NCI-H345 treated with DMSO at 0.1 percent for 48 hours (cell line): ENCODE measurements around the gene CPNE8.

Source experiments
- DNase-seq: peaks from one replicate; lab custom pipeline; 2025; ENCODE audit not compliant: unreplicated experiment; lab: John Stamatoyannopoulos, UW

Gene CPNE8

DNA sequence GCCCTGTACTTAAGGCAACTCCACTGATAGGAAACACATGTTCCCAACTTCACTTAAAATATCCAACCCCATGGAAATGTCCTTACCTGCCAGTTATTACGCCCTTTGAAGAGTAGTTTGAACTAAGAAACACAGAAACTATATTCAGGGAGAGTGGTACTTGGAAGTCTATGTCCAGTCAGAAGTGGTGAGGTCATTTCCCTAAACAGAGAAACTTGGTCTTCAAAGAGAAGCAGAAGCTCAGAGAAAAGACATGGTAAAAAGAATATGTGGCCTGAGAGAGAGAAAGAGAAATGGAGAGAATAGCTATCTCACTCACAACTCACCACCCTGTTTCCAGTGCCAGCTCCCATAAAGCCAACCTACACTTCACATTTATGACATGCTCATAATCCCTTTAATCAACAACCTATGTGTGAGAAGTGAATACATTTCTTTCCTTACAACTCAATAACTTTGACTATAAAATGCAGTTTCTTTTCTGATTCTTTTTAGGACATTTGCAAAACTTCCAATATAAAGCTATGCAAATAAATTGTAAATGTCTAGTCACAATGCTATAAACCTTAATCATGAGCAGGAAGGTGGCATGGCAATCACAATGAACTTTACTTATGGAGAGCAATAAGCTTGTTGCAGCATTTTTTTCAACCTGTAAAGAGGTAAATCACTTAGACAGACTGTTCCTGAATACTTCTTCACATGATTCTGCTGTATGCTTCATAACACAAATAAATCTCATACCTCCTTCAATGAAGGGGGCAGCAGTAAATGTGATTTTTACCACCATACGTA, 67.1 kb downstream of the CPNE8 start:
- no peak for DNase-seq

DNA sequence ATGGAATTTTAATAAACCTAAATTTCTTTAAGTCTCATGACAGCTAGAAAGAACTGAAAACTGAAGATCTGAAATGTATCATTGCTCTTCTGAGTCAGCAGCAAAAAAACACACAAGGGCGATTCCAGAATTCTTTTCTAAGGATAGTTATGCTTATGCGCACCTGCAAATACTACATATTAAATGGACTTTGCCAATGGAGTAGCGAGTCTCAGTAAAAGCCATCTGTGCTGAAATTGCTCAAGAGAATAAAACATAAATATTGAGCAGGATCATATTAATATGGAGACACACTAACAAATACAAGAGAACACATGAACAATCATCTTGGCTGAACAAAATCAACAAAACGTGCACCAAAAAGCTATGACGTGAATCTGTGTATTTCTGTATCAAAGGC, 73.7 kb downstream of the CPNE8 start:
- DNase-seq = no peak

DNA sequence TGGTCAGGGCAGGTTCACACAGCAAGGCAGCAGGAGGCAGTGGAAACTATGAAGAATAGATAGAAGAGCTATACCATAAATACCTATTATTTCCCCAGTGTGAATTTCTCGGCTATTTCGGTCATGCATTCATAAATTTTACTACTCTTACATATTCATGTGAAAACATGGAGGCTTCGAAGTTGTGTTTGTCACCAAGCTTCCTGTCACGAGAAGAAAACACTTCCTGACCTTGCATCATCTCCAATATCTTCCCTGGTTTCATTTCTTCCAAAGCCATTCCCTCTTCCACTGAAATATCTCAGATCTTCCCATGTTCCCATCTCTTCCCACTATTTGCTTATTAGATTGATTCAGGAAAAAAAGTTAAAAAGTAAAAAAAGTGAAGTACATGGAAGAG, 80.4 kb downstream of the CPNE8 start:
- DNase-seq = no peak

DNA sequence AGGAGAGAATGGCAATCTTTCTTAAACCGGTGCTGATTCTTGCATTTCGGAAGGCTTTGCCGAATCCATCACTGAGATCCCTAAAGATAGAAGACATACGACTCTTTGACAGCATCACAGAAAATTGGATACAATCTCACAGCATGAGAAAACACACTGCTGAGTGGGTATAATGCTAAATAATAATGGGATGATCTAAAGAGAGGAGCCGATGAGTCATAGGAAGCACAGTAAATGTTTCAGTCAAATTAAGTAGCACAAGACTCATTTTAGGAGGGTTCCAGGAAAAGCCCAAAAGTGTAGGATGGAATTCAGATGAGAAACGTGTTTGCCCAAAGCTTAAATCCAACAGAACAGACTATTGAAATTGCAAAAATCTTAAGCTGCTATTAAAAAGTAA, 81.7 kb downstream of the CPNE8 start:
- DNase-seq = no peak

DNA sequence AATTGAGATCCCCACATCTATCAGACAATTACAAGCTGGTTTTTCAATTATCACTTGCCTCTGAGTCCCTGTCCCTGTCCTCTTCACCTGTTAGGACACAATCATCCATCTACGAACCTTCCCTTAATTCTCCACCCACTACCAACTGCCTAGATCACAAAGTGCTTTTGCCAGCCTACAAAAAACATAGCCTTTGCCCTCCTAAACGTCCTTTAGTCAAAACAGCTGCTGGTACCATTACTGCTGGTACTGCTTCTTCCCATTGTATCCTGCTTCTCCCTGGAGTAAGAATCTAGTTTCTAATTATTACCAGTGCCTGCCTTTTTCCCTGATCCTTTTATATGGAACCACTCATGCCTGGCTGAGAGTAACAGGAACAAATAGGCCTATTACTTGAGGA, 82.1 kb downstream of the CPNE8 start:
- no peak for DNase-seq

DNA sequence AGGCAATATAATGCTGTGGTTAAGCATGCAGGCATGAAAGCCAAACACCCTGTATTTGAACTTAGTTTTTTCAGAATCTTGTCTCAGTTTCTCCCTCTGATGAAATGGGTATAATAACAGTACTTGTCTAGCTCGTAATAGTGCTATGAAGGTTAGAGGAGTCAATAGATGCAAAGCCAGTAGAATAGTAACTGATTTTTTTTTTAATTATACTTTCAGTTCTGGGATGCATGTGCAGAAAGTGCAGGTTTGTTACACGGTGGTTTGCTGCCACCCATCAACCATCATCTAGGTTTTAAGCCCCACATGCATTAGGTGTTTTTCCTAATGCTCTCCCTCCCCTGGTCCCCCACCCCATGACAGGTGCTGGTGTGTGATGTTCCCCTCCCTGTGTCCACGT, 87.4 kb downstream of the CPNE8 start:
- DNase-seq = no peak

DNA sequence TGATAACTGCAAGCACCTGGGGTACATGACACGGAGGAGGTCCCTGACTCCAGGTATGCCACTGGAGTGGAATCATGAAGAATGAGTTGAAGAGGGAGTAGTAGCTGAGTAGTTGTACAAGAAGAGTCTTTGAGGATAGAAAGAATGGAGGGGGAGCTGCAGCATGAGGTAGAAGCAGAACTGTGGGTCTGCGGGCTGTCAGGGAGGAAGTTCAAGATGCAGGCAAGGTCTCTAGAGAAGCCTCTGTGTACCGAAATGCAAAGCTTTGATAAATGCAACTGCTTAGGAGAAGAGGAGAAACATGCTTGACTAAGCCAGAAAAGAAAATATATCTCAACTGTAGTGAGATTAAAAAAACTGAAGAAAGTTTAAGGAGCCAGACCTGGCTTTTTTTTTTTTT, 91.5 kb downstream of the CPNE8 start:
- no peak for DNase-seq

DNA sequence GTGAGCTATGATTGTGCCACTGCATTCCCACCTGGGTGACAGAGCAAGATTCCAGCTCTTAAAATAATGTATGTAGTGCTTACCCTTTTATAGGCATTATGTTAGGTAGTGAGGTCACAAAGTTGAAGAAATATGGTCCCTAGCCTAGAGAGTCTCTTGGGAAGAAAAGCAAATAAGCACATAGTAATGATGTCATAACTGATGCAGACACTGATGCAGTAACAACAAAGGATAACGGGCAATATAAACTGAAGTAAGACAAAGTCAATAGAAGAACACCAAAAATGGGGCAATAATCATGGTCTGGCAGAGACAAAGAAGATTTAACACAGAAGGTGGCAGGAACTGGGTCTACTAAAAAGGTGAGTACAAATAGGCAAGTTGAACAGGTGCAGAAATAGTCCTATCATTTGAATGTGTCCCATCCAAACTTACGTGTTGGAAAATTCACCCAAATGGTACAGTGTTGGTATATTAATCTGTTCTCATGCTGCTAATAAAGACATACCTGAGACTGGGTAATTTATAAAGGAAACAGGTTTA, 93.5 kb downstream of the CPNE8 start:
- no peak for DNase-seq

DNA sequence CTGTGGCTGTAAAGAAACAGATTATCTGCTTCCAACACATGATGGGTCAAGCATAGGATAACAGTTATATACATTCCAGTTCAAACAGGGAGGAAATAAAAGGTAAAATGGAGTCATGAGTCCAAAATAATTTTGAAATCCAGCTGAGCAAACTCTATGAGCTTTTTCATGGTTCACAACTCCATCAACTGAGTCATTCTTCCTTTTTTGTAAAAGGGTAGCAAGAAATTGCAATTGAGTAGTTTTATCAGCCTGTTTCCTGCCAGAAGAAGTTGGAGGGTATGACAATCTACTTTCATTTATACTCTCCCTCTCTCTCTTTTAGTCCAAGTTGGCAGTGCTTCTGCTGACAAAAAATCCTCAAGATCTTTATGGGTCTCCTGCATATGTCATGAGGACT, 95.6 kb downstream of the CPNE8 start:
- no peak for DNase-seq

DNA sequence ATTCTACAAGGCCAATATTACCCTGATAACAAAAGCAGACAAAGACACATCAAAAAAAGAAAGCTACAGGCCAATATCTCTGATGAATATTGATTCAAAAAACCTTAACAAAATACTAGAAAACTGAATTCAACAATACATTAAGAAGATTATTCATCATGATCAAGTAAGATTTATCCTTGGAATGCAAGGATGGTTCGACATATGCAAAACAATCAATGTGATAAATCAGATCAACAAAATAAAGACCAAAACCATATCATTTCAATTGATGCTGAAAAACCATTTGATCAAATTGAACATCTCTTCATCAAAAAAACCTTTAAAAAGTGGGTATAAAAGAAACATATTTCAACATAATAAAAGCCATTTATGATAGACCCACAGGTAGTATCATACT, 117.3 kb downstream of the CPNE8 start:
- DNase-seq = no peak

DNA sequence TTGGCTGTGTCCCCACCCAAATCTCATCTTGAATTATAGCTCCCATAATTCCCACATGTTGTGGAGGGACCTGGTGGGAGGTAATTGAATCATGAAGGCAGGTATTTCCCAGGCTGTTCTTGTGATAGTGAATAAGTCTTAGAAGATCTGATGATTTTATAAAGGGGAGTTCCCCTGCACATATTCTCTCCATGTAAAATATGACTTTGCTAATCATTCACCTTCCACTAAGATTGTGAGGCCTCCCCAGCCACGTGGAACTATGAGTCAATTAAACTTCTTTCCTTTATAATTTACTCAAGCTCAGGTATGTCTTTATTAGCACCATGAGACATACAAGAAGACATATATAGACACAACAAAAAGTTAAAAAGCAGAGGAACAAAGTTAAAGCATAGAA, 120.0 kb downstream of the CPNE8 start:
- DNase-seq = no peak

DNA sequence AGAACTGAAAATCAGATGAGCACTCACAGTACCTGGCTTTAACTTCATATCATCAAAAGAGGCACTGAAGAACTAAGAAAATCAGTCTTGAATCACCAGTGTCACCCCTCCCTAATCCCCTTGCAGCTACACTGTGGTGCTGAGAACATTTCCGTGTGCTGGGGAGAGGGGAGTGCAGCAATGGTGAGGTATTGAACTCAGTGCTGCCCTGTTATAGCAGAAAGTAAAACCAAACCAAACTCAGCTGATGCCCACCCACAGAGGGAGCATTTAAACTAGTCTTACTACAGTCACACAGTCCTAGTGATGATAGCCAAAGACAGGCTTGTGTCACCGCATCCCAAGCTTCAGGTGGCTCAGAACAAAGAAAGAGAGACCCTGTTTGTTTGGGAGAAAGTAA, 122.1 kb downstream of the CPNE8 start:
- DNase-seq = no peak

DNA sequence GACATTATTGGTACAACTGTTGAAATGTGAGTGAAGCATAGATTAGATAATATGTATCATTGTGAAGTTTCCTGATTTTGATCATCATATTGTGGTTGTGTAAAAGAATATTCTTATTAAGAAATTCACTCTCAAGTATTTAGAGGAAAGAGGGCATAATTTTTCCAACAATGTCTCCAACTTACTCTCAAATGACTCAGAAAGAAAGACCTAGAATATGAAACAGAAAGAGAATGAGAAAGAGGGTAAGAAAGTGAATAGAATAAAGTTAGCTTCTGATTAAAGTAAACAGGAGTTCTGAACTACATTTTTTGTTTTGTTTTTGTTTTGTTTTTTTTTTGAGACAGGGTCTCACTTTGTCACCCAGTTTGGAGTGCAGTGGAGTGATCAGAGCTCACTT, 123.0 kb downstream of the CPNE8 start:
- DNase-seq = no peak

DNA sequence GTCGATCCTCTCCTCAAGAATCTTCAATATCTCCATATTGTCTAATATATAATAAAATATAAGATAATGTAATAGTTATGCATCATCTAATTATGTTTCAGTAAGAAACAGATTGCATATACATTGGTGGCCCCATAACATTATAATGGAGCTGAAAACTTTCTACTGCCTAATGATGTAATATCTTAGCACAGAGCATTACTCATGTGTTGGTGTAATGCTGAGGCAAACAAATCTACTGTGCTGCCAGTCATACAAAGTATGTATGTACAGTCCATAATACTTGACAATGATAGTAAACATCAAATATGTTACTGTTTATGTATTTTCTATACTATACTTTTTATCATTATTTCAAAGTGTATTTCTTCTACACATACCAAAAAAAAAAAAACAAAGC, 128.7 kb downstream of the CPNE8 start:
- DNase-seq = no peak

DNA sequence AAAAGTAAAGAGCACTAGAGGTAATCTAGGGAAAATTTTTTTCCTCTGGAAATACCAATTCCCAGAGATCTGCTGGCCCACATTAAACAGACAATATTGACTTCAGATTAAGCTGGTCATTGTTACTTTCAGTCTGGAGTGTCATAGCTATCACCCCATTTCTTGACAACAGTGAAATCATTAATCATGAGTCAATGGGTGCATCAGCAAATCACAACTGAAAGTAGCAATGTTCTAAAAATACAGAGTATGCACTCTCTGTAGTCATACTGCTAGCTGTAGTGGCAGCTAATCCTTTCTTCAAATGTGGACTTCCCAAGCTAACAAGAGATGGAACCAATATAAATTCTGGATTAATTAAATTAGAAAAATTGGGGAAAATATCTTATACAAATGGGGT, 129.9 kb downstream of the CPNE8 start:
- no peak for DNase-seq

DNA sequence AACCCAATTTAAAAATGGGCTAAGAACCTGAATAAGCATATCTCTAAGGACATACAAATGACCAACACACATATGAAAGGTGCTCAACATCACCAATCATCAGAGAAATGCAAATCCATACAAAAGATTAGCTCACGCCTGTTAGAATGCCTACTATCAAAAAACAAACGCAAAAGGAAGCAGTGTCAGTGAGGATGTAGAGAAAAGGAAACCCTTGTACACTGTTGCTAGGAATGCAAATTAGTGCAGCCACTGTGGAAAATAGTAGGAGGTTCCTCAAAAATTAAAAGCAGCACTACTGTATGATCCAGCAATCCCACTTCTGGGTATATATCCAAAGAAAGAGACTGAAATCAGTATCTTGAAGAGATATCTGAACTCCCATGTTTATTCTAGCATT, 133.0 kb downstream of the CPNE8 start:
- DNase-seq = no peak

DNA sequence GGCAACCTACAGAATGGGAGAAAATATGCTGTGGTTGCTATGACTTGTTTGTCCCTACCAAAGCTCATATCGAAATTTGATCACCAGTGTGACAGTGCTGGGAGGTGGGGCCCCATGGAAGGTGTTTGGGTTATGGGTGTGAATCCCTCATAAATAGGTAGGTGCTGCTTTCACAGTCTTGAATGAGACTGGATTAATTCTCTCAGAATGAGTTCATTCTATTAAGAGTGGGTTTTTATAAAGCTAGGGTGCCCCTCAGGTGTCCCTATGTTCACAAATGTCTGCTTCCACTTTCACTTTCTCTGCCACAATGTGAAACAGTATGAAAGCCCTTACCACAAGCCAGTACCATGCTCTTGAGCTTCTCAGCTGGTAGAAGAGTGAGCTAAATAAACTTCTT, 133.5 kb downstream of the CPNE8 start:
- no peak for DNase-seq

DNA sequence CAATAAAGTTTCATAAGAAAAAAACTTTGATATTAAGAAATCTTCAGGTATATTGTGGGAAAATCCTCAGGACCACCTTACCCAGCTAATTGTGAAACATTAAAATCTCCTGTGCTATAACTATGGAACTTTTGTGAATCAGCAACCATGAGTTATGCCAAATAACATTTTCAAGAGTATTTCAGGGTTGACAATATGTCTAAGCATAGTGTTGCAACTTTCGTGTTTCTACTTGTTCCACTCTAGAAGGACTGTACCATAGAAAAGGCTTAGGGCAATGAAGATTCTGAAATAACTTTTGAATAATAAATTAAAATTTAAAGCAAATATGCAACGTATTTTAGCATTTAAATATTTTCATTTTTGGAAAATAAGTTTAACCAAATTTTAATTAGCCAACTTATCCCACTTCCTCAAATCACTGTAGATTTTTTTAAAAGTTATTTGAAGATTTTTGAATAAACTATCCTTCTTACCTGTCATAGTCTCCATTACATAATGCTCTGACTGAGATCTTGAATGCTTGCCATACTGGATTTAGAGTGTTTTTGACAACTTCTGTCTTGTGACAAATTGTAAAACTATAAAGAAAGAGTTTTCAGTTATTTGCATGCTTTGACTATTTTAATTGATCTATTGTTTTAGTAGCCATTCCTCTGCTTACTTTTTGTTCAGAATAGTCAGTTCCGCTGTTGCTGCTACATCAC, 143.6 kb downstream of the CPNE8 start:
- no peak for DNase-seq

DNA sequence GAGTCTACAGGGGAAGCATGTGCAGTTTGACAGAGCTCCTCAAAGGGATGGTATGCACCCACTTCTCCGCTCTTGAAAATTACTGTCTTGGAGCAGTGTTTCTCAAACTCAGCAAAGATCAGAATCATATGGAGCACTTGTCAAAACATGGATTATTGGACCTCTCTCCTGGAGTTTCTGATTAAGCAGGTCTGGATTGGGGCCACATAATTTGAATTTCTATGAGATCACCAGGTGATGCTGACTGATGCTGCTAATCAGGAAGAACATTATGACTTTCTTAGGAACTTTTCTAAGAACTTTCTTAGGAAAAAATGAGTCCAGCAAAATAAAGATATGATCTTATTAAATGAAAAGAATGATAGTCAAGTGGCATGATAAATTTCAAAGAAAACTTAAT, 144.3 kb downstream of the CPNE8 start:
- DNase-seq = no peak

DNA sequence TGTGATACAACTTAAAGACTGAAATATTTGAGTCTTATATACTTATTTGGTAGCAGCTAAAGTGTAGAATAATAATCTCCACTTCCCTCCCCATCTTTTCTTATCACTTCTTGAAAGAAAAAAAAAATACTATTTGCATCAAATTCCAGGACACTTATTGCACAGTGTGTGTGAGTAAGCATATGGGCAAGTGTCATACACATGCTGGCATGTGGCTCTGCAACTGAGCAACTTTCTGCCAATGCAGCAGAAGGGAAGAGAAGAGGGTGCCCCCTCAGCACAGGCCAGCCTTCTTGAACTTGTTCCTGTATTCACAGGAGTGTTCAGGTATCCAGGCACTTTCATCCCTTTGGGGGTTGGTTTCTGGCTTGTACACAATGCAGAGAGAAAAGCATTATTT, 145.8 kb downstream of the CPNE8 start:
- DNase-seq = no peak

DNA sequence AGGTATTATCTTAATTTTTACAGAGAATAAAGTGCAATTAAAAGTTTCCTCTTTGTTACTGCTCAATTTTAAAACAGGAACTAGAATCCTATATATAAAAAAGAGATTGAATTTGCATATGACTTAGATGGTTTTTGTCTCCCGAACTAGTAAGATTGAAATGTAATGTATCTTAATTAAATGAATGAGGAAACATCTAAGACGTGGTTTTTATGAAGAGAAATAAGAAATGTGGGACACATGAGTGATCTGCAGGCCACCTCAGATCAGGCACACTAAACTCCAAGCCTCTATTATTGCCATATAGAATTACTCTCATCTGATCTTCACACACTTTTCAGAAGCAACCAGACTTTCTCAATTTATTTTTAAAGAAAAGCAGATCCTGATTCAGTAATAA, 158.6 kb downstream of the CPNE8 start:
- DNase-seq = no peak

DNA sequence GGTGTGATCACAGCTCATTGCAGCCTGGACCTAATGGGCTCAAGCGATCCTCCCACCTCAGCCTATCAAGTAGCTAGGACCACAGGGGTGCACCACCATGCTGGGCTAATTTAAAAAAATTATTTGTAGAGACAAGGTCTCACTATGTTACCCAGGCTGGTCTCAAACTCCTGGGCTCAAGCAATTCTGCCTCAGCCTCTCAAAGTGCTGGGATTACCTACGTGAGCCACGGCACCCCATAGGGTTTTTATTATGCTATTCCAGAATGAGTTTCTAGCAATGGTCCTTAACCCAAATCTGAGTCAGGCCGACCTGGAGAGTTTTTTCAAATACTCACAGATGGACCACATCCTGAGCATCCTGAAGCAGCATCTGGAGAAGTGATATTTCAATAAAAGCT, 159.8 kb downstream of the CPNE8 start:
- no peak for DNase-seq

DNA sequence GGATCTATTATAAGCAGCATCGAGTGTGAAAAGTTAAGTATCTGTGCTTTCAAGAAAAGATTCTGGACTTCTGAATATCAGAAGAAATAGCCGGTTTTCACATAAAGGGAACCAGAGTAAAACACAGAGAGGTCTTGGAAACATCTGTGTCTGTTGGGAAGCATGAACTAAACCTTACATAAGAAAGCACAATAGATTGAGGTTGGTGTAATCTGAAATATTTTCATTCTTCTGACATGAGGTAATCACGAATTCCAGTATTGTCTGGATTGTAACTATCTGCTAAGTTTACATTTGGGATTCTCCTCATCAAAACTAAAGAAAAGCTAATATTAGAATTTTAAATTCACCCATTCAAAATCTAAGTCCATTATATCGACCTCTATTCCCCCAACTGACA, 161.3 kb downstream of the CPNE8 start:
- no peak for DNase-seq
